ENCODE results near the gene RPGRIP1L.
A peak's percentile ranks its signal among the peaks of the same experiment; 100 is the strongest.

DNA sequence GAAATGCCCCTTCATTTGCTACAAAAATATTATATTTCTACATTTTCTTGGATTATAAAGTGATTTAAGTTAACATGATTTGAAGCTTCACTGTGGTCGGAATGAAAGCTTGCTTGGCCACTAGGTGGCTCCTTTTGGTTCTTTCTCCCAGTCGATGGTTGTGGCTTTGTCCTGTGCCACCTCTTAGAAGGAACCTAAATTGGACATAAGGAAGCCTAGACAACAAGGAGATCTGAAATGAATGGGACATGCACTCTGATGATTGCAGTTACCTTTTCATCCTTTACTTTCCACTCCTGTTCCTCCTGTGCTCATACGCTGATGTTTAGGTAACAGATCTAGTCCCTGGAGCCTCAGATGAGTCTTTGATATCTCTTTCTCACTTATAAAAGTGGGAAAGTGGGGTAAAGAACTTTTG lies 39.5 kb upstream of the RPGRIP1L start:
- no peak for TF ChIP-seq GABPA (IDR thresholded peaks at IDR 0.05; ENCODE audit: low read depth)
- TF ChIP-seq, protein P1, sequence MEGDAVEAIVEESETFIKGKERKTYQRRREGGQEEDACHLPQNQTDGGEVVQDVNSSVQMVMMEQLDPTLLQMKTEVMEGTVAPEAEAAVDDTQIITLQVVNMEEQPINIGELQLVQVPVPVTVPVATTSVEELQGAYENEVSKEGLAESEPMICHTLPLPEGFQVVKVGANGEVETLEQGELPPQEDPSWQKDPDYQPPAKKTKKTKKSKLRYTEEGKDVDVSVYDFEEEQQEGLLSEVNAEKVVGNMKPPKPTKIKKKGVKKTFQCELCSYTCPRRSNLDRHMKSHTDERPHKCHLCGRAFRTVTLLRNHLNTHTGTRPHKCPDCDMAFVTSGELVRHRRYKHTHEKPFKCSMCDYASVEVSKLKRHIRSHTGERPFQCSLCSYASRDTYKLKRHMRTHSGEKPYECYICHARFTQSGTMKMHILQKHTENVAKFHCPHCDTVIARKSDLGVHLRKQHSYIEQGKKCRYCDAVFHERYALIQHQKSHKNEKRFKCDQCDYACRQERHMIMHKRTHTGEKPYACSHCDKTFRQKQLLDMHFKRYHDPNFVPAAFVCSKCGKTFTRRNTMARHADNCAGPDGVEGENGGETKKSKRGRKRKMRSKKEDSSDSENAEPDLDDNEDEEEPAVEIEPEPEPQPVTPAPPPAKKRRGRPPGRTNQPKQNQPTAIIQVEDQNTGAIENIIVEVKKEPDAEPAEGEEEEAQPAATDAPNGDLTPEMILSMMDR (IDR thresholded peaks at IDR 0.05; ENCODE audit: insufficient read depth, low read length): peak; percentile 69
